Breast epithelium (tissue), 4 donors: ENCODE results near the gene CTNNA2. TPM values are rescaled to one million over a fixed set of nuclear protein-coding genes. Genes with fewer than 3 reads are reported as not detected.

ENCODE experiments used
- DNase-seq, 2 donors: peaks; one replicate each; pipeline ENCODE4 v3.0.0-alpha.2; 2019; ENCODE audit warnings: low spot score in 2 of 2
- H3K27ac ChIP-seq, 2 donors: fragments of 200-600 bp; sonication (generic) in 1 of 2; one replicate each; pipeline ENCODE4 v1.5.1; 2016 to 2019; ENCODE audit warnings: mild to moderate bottlenecking in 1 of 2
- H3K27me3 ChIP-seq, 2 donors: fragments of 200-600 bp; sonication (generic) in 1 of 2; one replicate each; pipeline versions ENCODE4 v1.5.1 to v1.6.0; 2017 to 2019; ENCODE audit warnings: control low read depth in 1 of 2, mild to moderate bottlenecking in 1 of 2
- H3K36me3 ChIP-seq: fragments of 200-600 bp; one replicate; pipeline ENCODE4 v1.5.1; 2019
- H3K4me1 ChIP-seq, 2 donors: fragments of 200-600 bp; sonication (generic); one replicate each; pipeline ENCODE4 v1.5.1; 2016 to 2019; ENCODE audit warnings: control low read depth in 1 of 2
- H3K4me3 ChIP-seq, 3 donors: fragments of 200-600 bp; sonication (generic); 1 replicate in 2 of 3; 2 replicates in 1 of 3; pipeline ENCODE4 v1.5.1; 2016 to 2019; ENCODE audit warnings: mild to moderate bottlenecking in 3 of 3, moderate library complexity in 2 of 3
- H3K9me3 ChIP-seq, 2 donors: fragments of 200-600 bp; sonication (generic) in 1 of 2; one replicate each; pipeline ENCODE4 v1.5.1; 2016 to 2019; ENCODE audit warnings: control low read depth in 1 of 2
- POLR2A ChIP-seq: fragments of 450-650 bp; IDR thresholded peaks from one replicate; pipeline ENCODE4 v1.6.1; 2016; ENCODE audit warnings: antibody characterized with exemption, mild to moderate bottlenecking, moderate library complexity
- POLR2AphosphoS5 ChIP-seq, 3 donors: sonication (generic); formaldehyde crosslinking; IDR thresholded peaks; one replicate each; pipeline ENCODE4 v1.6.1; 2017; ENCODE audit warnings: antibody characterized with exemption in 3 of 3
- intact Hi-C: fragments of 100-400 bp; cut with DNase I; formaldehyde crosslinking; loops from one replicate; pipeline ENCODE4 v1.15.1; 2023; ENCODE audit warnings: low total_unique reads
- total RNA-seq, 3 donors: library from RNA; depleted of rRNA; stranded (reverse); fragments of >200 nt; gene quantifications; one replicate each; pipeline ENCODE4 v1.1.0, GENCODE V29; 2016
- TF ChIP-seq, protein P1 (sequence below), 3 donors: fragments of 450-650 bp; IDR thresholded peaks; one replicate each; pipeline ENCODE4 v1.5.1; 2016 to 2017; ENCODE audit warnings: antibody characterized with exemption in 3 of 3, mild to moderate bottlenecking in 3 of 3, moderate library complexity in 3 of 3

CTNNA2 gene
- total RNA-seq, 3 donors from 2014 or later = 0.16 TPM; not detected in 2

DNA sequence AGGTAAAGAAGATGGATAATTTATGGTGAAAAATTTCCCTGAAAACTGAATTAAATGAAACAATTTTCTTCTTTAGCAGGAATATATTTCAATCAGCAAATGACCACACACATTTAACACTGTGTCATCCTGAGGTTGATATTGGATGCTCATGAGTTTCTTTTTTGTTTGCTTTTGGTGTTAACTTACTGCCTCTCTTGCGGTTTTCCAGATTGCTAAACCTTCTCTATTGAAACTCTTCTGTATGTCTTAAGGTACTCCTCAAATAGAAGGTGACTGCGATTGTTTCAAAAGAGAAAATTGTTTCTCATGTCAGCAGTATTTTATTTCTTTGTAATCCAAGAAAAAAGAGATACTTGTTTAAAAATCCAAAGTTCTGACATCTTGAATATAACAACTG lies 692.6 kb downstream of the CTNNA2 start:
- H3K9me3 ChIP-seq = peaks cover 0 to 14% of the 10 kb centered on the region in 2 donors
- no peaks in the 10 kb centered on the region for H3K4me1 ChIP-seq
- DNase-seq = no peak
- no peak overlapping the region for H3K27ac ChIP-seq
- H3K36me3 ChIP-seq = no peaks in the 10 kb centered on the region
- intact Hi-C loops = no loop called here
- no peak overlapping the region for H3K4me3 ChIP-seq
- no peak for TF ChIP-seq POLR2A
- TF ChIP-seq POLR2AphosphoS5 (IDR thresholded peaks at IDR 0.05) = no peak
- TF ChIP-seq, protein P1, sequence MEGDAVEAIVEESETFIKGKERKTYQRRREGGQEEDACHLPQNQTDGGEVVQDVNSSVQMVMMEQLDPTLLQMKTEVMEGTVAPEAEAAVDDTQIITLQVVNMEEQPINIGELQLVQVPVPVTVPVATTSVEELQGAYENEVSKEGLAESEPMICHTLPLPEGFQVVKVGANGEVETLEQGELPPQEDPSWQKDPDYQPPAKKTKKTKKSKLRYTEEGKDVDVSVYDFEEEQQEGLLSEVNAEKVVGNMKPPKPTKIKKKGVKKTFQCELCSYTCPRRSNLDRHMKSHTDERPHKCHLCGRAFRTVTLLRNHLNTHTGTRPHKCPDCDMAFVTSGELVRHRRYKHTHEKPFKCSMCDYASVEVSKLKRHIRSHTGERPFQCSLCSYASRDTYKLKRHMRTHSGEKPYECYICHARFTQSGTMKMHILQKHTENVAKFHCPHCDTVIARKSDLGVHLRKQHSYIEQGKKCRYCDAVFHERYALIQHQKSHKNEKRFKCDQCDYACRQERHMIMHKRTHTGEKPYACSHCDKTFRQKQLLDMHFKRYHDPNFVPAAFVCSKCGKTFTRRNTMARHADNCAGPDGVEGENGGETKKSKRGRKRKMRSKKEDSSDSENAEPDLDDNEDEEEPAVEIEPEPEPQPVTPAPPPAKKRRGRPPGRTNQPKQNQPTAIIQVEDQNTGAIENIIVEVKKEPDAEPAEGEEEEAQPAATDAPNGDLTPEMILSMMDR (IDR thresholded peaks at IDR 0.05) = no peak
- H3K27me3 ChIP-seq = no peaks in the 10 kb centered on the region

DNA sequence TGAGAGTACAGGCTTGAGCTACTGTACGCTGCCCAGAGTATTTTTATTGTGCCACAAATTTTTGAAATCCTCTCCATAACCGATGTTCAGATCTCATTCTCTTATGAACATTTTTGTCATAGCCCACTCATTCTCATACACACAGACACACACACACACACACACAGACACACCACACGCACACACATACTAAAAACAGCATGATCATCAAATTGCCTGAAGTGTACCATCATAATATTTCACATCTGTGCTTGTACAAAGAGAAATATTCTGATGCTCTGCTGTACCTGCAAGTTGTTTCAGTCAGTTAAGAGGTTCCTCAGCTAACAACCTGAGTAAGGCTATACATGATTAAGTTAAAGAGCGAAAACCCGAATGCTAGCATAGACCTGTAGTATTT lies 696.6 kb downstream of the CTNNA2 start:
- H3K4me3 ChIP-seq = no peak overlapping the region
- no peaks in the 10 kb centered on the region for H3K36me3 ChIP-seq
- no peak for DNase-seq
- no peaks in the 10 kb centered on the region for H3K27me3 ChIP-seq
- TF ChIP-seq, protein P1 (IDR thresholded peaks at IDR 0.05) = no peak
- TF ChIP-seq POLR2A (no peak), POLR2AphosphoS5 (IDR thresholded peaks at IDR 0.05) (no peak)
- intact Hi-C loops = no loop called here
- peaks cover 0 to under 1% of the 10 kb centered on the region in 2 donors for H3K9me3 ChIP-seq
- H3K27ac ChIP-seq = no peak overlapping the region
- no peaks in the 10 kb centered on the region for H3K4me1 ChIP-seq

DNA sequence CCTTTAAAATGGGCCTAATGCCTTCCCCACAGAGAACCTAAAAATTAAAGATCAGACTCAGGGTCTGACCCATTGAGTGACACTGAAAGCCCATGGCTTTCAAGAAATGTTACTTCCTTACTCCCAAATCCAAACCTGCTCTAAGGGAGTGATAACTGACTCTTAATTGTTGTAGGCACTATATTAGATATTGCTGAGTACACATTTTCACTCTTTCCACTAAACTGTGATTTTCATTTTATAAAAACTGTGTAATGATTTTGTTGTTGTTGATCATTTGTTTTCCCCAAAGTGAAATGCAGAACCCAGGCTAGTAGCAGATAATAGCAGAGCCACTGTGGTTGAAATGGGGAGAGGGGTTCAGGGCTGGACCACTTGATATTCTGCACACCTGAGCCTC lies 704.6 kb downstream of the CTNNA2 start:
- no peaks in the 10 kb centered on the region for H3K4me1 ChIP-seq
- intact Hi-C loops = no loop called here
- no peak overlapping the region for H3K27ac ChIP-seq
- TF ChIP-seq POLR2A = no peak
- TF ChIP-seq POLR2AphosphoS5 (IDR thresholded peaks at IDR 0.05) = no peak
- TF ChIP-seq, protein P1 (IDR thresholded peaks at IDR 0.05) = no peak
- H3K36me3 ChIP-seq = no peaks in the 10 kb centered on the region
- no peak overlapping the region for H3K4me3 ChIP-seq
- H3K9me3 ChIP-seq = peaks cover 0 to 18% of the 10 kb centered on the region in 2 donors
- no peak for DNase-seq
- H3K27me3 ChIP-seq = no peaks in the 10 kb centered on the region

DNA sequence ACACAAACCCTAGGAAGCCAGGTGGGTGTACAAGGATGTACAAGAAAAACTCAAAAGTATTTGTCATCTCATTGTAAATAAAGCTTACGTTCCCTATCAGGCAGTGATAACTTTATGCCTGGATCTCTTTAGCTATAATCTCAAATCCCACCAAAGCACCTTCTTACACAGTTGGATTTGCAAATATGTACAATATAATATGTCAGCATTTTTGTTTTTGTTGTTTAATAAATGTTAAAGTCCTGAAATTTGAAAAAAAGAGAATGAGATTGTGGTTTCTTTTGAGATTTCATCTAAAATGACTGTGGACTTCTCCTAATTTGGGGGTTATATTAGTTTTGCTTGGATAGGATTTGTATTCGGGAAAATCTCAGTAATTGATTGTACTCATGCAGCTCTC lies 709.8 kb downstream of the CTNNA2 start:
- Histone ChIP-seq H3K27me3 (no peaks in the 10 kb centered on the region), H3K36me3 (no peaks in the 10 kb centered on the region), H3K4me1 (no peaks in the 10 kb centered on the region), H3K9me3 (no peaks in the 10 kb centered on the region), H3K4me3 (no peak overlapping the region), H3K27ac (no peak overlapping the region)
- no peak for DNase-seq
- TF ChIP-seq POLR2A = no peak
- TF ChIP-seq POLR2AphosphoS5 (IDR thresholded peaks at IDR 0.05) = no peak
- TF ChIP-seq, protein P1 (IDR thresholded peaks at IDR 0.05) = no peak
- intact Hi-C loops = no loop called here

DNA sequence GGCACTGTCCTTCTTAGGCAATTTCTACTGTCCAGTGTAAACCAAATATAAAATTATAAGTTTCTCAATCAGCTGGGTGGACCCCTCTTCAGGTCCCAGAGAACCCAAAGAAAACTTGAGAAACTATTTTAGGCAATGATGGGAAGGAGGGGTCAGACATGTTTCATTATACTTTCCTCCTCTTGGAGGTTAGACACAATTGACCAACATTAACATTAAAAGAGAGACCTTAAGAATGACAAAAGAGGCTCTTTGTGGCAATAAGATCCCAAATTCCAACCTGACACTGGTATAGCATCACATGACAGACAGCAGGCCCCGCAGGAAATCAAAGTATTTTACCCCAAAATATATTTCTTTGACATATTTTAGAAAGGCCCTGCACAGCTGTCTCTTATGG lies 718.6 kb downstream of the CTNNA2 start:
- no peak overlapping the region for H3K27ac ChIP-seq
- no peaks in the 10 kb centered on the region for H3K9me3 ChIP-seq
- H3K4me3 ChIP-seq = no peak overlapping the region
- no peaks in the 10 kb centered on the region for H3K36me3 ChIP-seq
- H3K27me3 ChIP-seq = no peaks in the 10 kb centered on the region
- TF ChIP-seq, protein P1 (IDR thresholded peaks at IDR 0.05) = no peak
- no peak for TF ChIP-seq POLR2A
- intact Hi-C loops = no loop called here
- H3K4me1 ChIP-seq = no peaks in the 10 kb centered on the region
- no peak for DNase-seq
